Nucleus accumbens (tissue), 56 donors: ENCODE data around the gene P4HB.

ENCODE experiments used
- DNase-seq, 56 donors: peaks; one replicate each; lab custom pipeline; 2025; lab: John Stamatoyannopoulos, UW

P4HB gene

GRCh38 chr17:81814748-81815645 is 45.3 kb downstream of the P4HB start:
- DNase-seq = no peak

DNA sequence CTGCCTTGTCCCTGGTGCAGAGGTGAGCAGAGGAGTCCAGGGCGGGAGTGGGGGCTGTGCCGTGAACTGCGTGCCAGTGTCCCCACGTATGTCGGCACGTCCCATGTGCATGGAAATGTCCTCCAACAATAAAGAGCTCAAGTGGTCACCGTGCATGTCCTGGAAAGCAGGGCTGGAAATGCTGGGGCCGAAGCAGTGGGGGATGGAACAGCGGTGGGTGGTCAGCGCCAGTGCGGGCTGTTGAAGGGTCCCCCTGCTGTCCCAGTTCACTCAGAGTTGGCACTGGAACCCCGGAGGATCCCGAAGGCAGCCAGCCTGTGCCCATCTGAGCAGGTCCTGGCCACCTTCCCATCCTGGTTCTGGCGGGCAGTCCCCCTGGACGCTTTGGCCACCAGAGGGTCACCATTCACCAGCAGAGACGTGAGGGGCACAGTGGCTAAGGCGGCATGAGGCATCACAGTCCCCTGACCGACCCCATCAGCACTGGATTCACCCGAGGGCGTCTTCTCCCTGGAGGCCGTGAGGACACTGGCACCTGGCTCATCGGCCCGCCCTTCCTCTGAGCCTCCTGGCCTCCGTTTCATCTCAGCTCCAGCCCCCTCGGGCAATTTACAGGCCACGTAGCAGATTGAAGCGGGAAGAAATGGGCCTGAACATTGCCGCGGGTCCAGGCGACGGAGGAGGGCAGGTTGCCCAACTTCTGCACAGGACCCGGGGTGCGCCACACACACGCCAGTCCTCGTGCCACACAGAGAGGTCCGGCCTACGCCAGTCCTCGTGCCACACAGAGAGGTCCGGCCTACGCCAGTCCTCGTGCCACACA is 46.3 kb downstream of the P4HB start:
- DNase-seq = no peak

GRCh38 chr17:81813371-81813684 is 47.0 kb downstream of the P4HB start:
- no peak for DNase-seq

DNA sequence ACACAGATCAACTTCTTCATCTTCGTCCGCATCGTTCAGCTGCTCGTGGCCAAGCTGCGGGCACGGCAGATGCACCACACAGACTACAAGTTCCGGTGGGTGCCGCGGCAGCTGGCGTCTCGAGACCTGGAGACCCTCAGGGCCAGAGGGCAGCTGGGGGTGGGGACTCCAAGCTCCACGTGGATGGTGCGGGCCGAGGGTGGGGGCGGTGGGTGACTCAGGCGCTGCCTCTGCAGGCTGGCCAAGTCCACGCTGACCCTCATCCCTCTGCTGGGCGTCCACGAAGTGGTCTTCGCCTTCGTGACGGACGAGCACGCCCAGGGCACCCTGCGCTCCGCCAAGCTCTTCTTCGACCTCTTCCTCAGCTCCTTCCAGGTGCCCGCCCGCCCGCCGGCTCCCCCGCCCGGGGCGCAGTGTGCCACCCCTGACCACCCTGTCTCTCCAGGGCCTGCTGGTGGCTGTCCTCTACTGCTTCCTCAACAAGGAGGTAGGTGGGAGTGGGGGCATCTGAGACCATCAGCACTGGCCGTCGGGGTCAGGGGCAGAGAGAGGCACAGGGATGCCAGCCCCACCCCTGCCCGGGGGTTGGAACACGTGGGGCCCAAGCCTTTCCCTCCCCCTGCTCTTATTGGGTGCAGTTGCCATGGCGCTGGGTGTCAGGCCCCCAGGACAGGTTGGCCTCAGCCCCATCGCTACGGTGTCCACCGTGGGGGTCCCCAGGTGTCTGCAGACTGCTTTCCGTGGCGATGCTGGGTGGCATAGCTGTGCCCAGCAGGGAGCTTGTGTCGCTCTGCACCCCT is 47.6 kb downstream of the P4HB start:
- DNase-seq = no peak

DNA sequence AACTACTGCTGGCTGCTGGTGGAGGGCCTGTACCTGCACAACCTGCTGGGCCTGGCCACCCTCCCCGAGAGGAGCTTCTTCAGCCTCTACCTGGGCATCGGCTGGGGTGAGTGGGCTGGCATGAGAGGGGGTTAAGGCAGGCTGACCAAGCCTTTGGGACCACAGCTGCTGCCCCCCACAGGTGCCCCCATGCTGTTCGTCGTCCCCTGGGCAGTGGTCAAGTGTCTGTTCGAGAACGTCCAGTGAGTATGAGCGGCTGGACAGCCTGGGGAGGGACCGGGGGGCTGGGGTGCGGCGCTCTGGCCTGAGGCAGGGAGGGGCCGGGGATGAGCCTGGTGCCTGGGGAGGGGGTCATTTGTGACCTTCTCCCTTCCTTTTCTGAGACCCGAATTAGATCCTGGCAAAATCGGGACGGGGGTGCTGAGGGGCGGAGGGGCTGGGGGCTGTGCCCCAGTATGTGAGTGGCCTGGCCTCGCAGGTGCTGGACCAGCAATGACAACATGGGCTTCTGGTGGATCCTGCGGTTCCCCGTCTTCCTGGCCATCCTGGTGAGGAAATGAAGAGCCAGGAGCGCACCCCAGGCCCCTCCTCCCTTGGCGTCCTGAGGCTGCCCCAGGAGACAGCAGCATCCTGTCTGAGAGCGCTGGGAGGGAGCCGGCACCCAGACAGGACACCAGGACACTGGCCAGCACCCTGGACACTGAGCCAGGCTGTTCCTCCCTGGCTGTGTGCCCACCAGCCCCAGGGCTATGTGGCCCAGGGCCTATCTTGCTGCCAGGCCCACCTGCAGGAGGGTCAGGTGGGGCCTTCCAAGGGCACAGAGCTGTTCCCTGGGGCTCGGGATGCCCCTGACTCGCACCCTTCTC is 48.4 kb downstream of the P4HB start:
- DNase-seq = no peak

GRCh38 chr17:81810892-81811704 is 49.2 kb downstream of the P4HB start:
- no peak for DNase-seq

DNA sequence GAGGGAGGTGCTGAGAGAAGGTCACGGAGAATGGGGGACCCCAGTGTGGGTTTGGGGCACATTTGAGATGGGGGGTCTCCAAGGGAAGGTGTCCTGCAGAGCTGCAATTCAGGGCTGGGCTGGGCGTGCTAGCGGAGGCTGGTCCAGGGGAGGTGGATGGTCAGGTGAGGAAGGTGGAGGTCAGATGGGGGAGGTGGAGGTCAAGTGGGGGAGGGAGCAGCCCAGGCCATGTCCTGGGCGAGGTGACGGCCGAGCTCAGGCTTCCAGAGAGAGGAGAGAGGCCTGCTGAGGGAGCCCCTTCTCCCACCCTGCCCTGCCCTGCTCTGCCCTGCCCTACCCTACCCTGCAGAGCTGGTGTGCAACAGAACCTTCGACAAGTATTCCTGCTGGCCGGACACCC is 49.9 kb downstream of the P4HB start:
- DNase-seq = no peak

DNA sequence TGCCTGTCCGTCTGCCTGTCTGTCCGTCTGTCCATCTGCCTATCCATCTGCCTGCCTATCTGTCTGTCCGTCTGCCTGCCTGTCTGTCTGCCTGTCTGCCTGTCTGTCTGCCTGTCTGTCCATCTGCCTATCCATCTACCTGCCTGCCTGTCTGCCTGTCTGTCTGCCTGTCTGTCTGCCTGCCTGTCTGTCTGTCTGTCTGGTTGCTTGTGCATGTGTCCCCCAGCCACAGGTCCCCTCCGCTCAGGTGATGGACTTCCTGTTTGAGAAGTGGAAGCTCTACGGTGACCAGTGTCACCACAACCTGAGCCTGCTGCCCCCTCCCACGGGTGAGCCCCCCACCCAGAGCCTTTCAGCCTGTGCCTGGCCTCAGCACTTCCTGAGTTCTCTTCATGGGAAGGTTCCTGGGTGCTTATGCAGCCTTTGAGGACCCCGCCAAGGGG is 50.8 kb downstream of the P4HB start:
- DNase-seq = no peak

DNA sequence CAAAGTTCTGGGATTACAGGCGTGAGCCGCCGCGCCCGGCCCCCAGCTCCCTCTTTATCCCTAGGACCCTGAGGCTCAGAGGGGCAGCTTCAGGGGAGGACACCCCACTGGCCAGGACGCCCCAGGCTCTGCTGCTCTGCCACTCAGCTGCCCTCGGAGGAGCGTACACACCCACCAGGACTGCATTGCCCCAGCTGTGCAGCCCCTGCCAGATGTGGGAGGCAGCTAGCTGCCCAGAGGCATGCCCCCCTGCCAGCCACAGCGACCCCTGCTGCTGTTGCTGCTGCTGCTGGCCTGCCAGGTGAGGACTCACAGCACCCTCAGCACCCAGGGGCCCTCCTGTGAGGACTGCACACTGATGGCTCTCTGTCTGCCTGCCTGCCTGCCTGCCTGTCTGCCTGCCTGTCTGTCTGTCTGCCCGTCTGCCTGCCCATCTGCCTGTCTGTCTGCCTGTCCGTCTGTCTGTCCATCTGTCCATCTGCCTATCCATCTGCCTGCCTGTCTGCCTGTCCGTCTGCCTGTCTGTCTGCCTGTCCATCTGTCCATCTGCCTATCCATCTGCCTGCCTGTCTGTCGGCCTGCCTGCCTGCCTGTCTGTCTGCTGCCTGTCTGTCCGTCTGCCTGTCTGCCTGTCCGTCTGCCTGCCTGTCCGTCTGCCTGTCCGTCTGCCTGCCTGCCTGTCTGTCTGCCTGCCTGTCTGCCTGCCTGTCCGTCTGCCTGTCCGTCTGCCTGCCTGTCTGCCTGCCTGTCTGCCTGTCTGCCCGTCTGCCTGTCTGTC is 51.4 kb downstream of the P4HB start:
- no peak for DNase-seq

- DNase-seq = no peak
Observed at GRCh38 chr17:81807839-81808238, 52.5 kb downstream of the P4HB start.

GRCh38 chr17:81807210-81807719 is 53.1 kb downstream of the P4HB start:
- DNase-seq = no peak

DNA sequence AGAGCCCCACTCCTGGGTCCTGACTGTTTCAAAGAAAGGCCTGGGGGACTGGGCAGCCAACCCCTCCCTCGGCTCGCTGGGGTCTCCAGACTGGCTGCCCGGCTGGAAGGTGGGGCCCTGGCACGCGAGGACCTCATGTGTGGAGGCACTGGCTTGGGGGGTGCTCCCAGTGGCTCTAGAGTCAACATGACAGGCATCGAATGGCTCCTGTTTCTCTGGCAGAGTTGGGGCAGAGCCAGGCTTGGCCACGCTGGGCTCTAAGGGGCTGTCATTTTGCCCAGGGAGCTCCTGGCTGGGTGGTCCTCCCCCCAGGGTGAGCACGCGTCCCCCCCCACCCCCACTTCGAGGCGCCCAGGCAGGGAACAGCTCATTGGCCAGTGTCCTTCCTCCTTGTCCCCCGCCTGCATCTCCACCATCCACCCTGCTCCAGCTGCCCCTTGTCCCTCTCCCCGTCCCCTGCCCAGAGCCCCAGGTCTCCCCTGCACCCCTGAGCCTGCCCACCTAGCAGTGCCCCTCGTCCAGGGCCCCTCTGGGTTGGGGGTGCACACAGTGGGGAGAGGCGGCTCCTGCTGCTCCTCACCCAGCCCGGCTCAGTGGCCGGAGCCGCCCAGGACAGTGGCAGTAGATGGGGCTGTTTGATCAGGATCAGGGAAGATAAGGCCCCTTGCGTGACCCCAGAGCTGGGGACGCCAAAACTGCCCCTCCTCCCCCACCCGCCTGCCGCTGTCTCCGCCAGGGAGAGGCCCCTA is 53.7 kb downstream of the P4HB start:
- peak in 1 of 56 donors; percentile 3 for DNase-seq

DNA sequence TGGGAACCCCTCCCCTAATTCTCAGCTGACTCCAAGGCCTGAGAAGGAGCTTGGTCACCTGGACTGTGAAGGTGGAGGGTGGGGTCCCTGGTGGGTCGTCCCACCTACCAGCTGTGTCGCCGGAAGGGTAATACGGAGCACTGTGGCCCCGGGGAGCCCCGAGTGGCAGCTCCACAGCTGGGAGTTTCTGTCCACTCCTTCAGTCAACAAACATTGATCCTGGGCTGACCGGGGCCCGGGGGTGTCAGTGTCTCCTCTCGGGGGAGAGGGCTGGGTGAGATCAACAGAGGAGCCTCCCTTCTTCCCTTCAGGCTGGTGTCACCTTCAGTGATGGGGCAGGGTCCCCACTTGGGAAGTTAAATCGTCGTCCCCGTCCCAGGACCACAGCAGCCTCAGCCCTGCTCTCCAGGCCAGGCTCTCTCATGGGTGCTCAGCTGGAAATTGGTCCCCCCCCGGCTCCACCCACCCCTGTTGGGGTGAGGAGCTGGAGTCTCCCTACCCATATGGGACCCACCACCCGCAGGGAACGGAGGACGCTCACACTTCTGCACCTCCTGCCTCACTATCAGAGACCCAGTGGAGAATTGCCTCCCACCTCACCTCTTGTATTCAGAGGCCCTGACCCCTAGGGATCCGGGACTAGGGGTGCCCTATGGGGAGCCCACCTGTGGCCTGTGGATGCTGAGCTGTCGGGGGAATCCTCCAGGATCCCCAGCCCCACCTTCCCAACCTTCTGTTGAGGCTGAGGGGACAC is 54.5 kb downstream of the P4HB start:
- no peak for DNase-seq

- DNase-seq = no peak
Observed at GRCh38 chr17:81804559-81805399, 55.6 kb downstream of the P4HB start.

GRCh38 chr17:81803728-81804558 is 56.4 kb downstream of the P4HB start, which contains the start of gene GCGR:
TSS of gene GCGR (plus strand) at chr17:81804150. CDS start at chr17:81809019, 4,869 bp downstream.
- peak in 1 of 56 donors; percentile 32 for DNase-seq
